Activated CD4-positive, CD25-positive, alpha-beta regulatory T cell (primary cell): ENCODE results near the gene AMBP.

ENCODE experiments used
- DNase-seq, 4 experiments: peaks; one replicate each; lab custom pipeline; 2025; lab: John Stamatoyannopoulos, UW

Gene AMBP

DNA sequence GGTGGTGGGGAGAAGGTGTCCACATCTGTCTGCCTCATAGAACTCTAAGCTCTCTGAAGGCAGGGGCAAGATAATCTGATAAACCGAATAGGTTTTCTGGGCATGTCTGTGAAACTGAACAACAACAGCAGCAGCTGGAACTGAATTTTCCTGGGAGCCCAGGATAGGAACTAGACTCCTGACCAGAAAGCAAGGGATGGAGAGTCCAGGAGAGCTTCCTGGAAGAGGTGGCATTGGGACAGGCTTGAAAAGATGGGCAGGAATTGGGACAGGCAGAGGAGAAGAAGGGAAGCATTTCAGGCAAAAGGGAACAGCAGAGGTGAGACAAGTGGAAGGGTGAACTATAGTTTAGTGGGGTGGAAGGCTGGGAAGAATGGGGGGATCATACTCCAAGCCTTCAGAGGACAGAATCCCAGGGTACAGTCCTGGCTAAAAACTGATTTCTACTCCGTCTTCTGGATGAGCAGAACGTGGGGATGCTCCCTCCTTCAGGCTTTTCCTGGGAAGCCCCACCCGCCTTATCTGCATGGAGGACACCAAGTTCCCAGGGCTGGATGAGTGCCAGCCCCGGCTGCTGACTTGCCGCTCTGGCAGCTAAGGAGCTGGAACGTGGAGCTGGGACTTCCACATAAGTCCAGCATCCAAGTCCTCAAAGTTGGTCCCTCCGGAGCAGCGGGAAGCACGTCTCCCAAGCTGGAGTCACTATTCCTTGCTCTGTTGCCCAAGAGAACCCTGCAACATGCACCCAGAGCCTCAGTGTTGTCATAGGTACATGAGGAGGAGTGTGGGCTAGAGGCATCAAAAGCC lies 34.9 kb upstream of the AMBP start:
- DNase-seq: no peak

DNA sequence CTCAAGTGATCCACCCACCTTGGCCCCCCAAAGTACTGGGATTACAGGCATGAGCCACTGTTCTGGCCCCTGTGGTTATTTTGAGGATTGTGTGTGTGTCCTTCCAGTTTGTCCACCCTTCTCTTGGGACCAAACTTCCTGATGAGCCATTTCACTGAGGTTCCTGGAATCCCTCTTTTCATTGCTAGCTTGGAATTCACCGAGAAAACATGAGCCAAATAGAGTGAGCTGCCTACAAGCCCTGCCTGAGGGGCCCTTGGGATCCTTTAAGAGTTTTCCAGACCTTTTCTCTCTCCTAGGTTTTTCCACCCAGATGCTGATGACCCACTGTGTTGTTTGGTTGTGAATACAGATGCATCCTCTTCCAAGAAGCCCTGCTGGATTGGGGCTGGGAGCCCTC lies 34.2 kb upstream of the AMBP start:
- no peak for DNase-seq

DNA sequence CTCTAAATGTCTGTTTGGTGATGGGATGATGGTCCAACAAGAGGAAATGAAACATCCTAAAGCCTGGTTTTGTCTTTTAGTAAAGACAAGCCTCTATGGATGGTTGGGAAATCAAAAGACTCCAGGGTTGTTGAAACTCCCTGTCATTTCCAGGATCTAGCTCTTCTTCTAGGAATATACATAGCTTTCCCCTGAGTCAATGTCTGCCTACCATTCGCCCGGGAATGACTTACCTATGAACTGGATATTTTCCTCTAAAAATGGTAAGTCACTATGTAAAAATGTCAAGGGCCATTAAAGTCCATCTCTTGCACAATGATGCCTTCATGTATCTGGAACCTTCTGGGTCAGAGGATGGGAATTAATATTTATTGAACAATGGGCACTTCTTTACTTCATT lies 32.1 kb upstream of the AMBP start:
- no peak for DNase-seq

DNA sequence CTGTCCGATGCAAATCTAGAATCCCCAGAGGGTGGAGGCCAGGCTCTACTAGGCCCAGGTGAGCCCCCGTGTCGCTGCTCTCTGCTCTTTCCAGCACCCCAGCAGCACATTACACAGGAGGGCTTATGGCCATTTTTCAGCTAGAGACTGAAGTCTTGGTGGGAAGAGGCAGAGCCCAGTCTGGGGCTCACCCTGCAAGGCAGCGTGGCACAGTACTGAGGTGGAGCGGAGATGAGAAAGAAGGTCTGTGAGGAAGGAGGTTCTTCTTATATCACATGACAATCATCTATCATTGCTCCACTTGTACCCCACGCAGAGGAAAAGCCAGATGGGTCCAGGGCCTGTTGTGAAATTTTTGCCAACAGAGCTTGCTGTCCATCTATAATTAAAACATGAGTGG lies 31.0 kb upstream of the AMBP start:
- no peak for DNase-seq

DNA sequence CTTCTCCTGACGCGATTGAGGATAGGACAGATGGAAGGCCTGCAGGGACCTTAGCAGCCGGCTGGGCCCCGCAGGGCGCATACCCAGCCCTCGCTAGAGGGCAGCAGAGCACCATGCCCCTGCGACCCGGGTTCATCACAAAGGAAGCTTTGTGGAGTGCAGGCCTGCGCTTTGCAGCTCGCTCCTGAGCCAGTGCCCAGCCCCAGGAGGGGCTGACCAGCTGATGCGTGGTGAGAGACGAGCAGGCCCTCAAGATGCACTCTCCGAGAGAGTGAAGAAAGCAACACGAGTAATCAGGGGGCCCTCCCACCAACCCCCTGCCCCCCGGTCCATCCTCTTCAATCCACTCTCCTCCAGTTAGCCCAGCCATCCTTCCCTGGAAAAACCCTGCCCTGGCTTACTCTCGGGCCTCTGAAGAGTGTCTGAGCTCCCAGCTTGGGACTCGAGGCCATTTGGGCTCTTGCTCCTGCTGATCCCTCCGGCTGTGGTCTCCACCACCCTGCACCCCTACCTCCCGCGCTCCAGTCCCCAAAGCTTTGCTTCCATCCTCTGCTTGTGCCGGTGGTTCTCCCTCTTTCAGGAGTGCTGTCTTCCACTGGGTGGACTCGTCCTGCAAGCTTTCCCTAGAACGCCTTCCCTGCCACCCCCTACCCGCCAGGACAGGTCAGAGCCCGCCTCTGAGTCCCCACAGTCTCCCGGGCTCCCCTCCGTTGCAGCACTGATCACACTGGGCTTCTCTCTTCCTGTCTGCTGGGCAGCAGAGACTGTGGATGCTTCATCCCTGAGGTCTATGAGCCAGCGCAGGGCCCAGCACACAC lies 30.1 kb upstream of the AMBP start:
- peak in 1 of 4 experiments; percentile 32 for DNase-seq

DNA sequence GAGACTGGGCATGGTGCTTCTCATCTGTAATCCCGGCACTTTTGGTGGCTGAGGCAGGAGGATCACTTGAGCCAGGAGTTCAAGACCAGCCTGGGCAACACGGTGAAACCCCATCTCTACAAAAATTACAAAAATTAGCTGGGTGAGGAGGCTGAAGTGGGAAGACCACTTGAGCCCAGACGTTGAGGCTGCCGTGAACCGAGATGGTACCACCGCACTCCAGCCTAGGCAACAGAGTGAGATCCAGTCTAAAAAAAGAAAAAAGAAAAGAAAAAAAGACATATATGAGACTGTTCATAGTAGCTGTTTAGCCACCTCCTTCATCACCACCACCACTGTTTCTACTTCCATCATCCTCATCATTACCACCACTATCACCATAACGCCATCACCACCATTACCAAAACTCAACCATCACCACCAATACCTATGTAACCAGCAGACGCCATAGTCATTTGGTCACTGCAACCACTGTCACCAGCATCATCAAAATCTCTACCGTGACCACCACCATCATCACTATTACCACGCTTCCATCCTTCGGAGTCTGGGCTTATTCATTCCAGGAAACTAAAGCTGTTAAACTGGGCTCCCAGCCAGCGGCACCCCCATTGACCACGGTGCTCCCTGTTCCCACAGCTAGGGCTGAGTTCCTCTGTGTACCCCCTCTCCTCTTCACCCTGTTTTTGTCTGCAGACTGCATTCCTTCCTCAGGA lies 29.3 kb upstream of the AMBP start:
- no peak for DNase-seq

DNA sequence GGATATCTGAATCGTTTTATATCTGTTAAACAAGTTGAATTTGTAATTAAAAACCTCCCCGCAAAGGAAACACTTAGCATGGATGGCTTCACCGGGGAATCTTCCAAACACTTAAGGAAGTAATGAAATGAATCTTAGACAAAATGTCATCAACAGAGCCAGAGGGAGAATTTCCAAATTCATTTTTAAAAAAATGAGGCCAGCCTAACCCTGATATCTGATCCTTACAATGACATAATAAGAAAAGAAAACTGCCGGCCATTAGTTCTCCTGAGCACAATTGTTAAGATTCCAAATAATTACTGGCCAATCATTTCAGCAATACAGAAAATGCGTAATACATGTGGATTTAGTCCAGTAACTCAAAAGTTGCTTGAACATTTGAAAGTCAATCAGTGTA lies 27.1 kb upstream of the AMBP start:
- DNase-seq: no peak

DNA sequence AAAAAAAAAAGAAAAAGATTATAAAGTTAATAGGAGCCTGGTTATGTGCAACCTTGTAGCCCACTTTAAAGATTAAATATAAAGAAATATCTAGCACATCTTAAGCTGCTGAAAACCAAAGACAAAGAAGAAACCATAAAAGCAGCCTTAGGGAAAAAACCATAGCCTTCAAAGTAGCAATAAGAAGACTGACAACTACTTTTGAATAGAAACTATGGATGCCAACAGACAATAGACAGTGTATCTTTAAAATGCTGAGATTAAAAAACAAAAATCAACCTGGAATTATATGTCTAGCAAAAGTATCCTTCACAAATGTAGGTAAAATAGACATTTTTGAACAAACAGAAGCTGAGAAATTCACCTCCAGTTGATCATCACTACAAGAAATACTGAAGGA lies 24.4 kb upstream of the AMBP start:
- DNase-seq: no peak

DNA sequence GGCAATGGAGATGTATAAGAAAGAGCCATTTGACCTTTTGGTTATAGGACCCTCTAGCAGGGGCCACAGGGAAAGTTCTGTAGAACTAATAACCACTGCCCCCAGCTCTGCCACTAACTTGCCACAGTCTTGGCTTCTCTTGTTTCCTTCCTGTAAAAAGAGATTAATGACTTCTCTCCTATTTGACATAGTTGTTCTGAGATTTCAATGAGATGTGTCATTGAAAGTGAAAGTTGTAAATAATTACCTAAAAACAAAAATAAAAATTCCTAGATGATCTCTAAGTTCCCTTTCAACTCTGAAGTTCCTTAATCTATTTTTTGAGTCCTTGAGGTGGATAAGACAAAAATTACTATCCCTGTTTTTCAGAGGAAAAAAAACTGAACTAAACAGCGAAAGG lies 22.4 kb upstream of the AMBP start:
- DNase-seq: no peak

DNA sequence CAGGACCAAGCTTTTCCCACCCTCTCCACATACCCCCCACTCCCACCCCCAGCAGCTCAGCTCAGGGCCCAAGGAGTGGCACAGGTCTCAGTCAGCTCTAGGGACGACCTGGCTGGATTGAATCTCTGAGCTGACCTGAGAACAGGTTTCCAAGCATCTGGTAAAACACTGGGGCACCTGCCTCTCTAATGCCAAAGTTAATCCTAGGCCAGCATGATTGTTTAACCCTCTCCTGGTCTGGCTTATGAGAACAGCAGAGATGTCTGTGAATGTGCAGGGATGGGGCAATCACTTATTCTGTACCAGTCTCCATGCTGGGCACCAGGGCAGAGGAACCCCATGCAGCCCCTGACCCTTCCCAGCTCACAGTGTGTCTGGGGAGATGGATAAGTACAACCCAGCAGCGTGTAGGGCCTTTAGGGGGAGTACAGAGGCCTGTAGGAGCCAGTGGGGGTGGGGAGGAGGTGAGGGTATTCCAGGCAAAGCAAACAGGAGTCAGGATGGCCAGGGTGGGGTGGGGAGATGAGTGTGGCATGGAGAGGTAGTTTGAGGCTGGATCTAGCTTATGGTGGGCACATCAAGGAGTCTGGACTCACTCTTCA lies 21.7 kb upstream of the AMBP start:
- no peak for DNase-seq

DNA sequence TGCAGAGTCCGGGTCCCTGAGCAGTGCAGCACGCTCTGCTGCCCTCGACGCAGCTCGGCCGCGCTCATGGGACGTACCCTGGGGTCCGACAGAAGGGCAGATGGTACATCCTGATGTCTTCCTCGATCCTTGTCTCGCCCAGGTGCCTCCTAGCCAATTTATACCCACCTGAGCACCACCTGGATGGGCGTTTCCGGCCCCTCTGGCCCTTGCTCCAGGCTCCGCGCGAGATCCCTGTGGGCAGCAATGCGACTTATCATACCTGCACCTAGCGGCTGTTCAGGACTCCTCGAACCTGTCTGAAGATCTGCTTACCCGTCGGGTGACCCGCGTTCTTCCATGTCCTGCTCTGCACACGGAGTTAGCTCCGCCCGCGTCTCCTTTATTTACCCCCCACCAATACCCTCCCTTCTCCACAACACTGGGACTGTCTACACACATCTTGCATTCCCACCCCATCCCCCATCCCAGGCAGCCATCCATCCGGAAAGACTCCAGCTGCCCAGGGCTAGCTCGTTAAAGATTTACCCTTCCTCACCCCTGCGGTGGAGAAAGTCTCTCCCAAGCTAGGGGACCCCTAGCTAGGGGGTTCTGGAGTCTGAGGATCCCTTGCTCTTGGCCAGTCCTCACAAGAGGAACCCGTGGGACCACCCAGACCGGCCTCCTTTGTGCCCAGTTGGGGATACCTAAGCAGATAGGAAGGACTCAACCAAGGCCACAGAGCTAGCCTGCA lies 21.0 kb upstream of the AMBP start, which contains the start of gene KIF12:
Gene KIF12 (minus strand): TSS at position 357 of the 733 bp plus-strand sequence. CDS start 16 bp downstream, at position 341.
- DNase-seq: no peak

DNA sequence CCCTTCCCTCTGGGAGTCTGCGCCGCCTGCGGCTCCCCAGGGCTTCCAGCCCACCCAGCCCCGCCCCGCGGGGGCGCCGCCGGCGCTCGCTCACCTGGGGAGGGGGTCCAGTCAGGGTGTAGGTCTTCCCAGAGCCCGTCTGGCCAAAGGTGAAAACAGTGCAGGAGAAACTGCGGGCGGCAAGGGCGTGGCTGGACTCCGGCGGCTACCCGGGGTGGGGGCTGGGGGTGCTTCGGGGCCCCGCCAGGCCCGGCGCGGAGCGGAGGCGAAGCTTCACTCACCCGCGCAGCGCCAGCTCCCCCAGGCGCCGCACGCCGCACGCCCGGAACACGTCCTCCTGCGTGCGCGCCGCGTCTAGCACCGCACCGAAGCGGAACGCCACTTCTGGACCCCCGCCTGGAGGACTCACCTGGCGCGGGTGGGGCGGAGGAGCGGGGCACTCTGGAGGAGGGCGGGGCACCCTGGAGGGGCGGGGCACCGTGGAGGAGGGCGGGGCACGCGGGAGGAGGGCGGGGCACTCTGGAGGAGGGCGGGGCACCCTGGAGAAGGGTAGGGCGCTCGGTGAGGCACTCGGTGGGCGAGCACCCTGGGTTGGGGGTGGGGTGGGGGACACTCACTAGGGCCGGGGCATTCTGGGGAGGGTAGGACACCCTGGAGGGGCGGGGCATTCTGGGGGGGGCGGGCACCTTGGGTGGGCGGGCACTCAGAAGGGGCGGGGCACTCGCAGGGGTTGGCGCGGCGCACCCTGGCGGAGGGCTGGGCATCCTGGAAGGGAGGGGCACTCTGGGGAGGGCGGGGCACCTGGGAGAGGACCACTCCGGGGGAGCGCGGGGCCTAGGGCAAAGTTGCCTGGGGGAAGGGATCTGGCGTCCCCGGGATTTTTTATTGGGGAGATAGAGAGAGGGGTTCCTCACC lies 20.2 kb upstream of the AMBP start:
- no peak for DNase-seq

DNA sequence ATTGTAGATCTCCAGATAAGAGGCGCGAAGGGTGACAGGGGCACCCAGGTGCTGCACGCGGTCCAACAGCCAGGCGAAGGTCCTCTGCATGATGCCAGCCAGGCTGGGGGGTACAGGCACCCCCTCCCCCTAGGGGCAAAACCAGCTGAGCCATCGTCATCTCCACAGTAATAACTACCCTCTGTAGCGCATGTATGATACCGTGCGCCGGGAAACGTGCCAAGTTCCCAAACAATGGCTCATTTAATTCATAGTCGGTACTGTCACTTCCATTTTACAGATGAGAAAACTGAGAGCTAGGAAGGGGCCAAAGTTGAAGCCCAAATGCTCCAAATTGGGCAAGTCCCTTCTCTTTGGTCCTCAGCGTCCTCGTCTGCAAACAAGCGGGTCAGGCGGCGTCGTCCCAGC lies 19.5 kb upstream of the AMBP start:
- DNase-seq: no peak

DNA sequence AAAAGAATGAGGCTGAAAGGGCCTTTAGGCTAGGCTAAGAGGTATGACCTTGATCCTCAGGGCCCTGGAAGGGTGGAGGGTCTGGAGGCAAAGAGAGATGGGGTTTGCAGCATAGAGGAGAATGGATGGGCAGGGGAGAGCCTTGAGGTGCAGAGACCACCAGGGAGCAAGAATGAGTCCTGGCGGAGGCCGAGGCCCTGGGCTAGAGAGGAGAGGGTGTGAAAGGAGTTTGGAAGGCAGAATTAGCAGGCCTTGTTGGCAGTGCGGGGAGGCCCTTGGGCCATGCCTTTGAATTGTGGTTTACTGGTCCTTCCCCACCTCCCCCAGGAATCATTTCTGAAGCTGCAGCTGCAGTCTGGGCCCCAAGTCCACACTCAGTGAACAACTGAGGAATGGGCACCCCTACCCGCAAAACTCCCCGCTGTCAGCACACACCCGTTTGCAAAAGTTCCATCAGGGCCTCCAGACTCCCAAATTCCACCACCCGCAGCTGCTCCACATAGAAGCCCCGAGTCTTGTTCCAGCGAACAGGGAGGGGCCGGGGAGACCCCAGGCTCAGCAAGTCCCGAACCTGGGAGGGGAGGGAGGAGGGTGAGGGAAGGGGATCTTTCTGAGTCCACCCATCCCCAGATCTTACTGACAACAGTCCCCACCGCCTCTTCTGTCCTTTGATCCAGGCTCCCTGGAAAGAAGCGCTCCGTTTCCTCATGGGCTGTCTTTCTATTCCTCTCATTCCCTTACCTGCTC lies 18.9 kb upstream of the AMBP start:
- DNase-seq: no peak

DNA sequence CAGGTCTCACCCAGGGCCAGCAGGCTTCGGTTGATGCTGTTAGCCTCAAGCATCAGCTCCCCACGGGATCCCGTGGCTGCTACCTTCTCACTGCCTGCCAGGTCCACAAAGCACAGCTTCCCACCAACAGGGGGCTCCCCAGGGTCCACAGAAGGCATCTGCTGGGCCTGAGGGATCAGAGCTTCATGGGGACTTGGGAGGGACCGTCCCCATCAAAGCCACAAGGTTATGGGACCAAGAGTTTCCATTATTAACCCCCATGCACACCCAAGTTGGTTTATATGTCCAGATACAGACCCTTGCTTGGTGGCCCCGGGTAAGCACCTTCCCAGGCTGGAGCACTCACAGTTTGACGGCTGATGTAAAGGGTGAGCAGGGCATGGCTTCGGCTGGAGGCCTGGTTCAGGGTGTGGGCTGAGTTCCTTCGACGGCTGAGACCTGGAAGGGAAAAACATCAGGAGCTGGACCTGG lies 18.0 kb upstream of the AMBP start:
- no peak for DNase-seq

DNA sequence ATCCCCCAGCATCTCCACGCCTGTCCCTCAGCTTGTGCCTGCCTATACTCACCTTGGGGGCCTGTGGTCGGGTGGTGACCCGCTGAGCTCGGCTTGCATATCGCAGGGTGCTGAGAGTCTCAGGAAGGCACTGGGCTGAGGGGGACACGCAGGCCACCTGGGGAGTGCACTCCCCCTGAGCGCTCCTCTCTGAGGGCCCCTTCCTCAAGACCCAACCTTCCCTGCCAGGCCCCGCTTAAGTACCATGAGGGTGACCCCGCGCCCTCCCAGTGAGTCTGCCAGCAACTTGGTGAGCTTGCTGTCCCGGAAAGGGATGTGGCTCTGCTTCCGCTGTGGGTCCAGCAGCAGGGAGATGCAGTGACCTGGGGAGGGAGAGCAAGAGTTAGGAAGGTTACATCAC lies 16.9 kb upstream of the AMBP start:
- no peak for DNase-seq

DNA sequence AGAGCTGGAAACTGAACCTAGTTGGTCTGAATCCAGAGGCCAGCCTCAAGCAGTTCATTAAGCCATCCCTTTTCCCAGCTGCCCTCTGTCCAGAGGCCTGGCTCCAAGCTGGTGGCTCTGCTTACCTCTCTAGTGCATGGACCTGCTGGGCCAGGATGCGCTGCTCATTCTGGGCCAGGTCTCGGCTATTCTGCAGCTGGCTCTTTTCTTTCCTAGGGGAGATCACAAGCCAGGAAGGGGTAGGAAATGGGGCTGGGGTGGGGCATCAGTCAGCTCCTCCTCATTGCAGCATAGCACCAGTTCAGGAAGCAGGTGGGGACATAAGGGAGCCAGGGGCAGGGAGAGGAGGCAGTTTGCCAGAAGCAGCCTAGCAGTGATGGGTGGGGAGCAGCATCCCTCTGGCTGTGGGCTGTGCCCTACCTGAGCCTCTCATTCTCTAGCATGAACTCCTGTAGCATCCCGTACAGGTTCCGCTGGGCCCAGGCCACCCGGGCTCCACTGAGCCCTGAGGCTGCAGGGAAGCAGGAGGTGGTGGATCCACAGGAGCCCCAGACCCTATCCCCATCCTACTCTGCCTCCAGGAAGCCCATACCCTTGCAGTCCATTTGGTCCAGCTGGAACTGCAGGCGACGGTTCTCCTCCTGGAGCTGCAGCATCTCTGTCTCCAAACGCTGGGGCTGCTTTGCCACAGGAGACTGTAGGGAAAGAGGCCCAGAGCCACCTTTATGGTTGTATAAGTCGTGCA lies 15.8 kb upstream of the AMBP start:
- DNase-seq: no peak

DNA sequence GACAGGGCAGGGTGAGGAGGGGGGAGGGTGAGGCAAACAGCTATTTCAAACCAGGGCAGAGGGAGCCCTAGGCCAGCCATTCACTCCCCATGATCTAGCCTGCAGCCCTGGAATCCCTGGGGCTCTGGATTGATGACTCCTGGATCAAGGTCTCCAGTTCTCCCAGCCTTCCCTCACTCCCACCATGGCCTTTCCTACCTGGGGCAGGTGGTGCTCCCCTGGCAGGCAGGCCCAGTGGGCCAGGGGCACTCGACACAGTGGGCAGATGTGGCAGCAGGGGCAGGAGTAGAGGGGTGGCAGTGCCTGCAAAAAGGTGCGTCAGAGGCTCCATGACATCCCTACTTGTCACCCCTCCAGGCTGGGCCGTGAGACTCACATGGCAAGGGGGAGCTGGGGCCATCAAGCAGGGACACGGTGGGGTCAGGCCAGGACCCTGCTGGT lies 15.0 kb upstream of the AMBP start:
- no peak for DNase-seq

DNA sequence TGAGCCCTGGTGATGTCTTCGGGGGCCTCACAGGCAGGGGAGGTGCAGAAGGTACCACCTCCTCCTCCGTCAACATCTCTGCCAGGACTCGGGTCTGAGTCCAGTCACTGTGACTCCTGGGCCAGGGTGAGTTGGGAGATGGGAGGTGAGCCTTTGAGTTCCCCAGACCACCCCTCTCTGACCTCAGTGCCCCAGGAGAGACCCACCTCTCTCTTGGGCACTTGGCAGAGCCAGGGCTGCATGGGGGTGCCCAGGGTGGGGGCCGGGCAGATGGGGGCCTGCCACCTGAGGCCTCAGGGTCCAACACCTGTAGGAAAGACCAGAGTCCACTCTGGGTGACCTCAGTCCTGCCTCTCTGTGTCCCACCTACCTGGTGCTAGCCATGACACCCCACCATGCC lies 14.2 kb upstream of the AMBP start:
- DNase-seq: no peak
